Measurements from ENCODE around the gene CNRIP1.
A peak's percentile ranks its signal among the peaks of the same experiment; 100 is the strongest.
"Not testable (repeated sequence)": the region's sequence is repeated elsewhere in the genome, so short reads cannot be mapped to it uniquely, and the experiment has no call there.

The CNRIP1 gene

GRCh38 chr2:68340226-68341061 lies 20.7 kb upstream of the CNRIP1 start:
- DNase-seq, result no peak

GRCh38 chr2:68336192-68336591 lies 16.4 kb upstream of the CNRIP1 start:
- DNase-seq, result no peak

GRCh38 chr2:68333931-68334330 lies 14.2 kb upstream of the CNRIP1 start:
- DNase-seq, result no peak

DNA sequence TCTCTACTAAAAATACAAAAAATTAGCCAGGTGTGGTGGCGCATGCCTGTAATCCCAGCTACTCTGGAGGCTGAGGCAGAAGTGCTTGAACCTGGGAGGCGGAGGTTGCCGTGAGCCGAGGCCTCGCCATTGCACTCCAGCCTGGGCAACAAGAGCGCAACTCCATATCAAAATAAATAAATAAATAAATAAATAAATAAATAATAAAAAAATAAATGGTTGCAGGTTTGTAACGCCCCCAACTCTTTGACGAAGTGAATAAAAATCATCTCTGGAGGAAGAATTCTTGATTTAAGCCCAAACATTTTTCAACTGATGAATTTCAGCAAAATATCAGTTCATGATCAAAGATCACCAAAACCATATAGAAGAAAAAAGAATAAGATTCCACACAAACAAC lies 13.3 kb upstream of the CNRIP1 start:
- DNase-seq, result no peak

GRCh38 chr2:68330691-68331090 lies 10.9 kb upstream of the CNRIP1 start:
- no peak for DNase-seq

- DNase-seq, result no peak
Observed at GRCh38 chr2:68328901-68329300, 9.2 kb upstream of the CNRIP1 start.

GRCh38 chr2:68325056-68325455 lies 5.3 kb upstream of the CNRIP1 start:
- no peak for DNase-seq

GRCh38 chr2:68320118-68320641 lies 431 bp upstream of the CNRIP1 start:
- peak; percentile 48 for DNase-seq

GRCh38 chr2:68318914-68319397 lies 793 bp downstream of the CNRIP1 start:
- DNase-seq, result no peak

DNA sequence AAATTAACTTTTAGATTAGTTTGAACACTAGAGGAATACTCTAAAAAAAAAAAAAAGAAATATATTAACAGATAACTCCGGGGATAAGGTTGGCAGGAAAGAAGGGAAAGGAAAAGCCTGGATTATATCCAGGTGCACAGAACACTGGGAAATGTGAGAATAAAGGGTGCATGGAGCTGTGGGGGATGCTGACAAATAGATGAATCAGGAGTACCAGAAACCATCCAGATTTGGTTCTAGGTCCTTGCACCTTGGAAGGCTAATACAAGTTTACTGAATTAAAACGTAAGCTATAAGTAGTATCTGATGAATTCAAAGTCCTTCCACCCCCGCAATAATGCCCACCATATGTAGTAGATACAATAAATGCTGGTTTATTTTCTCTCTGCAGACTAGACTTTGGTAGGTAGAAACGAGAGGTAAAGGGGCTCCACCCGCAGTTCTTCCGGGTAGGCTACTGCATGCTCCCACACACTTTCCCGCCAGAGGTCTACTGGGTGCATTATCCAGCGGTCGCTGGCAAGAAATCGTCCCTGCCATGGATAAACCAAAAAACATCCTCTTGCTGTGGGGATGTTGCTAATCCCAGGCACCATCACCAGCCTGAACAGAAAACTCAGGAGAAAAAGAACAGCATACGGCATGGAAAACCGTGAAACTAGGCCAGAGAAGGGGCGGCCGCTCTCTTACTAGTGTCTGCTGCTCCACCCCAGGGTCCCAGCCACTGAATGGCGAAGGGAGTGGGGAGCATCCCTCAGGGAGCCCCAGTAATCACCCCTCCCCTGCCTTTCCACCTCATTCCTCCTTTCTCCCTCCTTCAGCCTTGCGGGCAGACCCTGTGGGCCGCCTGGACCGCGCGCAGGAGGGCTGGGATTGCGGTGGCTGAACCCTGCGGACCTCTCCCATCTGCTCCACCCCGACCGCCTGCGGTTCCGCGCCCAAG lies 1.5 kb downstream of the CNRIP1 start:
- DNase-seq, result no peak

- no peak for DNase-seq
Observed at GRCh38 chr2:68316111-68316510, 3.6 kb downstream of the CNRIP1 start.

DNA sequence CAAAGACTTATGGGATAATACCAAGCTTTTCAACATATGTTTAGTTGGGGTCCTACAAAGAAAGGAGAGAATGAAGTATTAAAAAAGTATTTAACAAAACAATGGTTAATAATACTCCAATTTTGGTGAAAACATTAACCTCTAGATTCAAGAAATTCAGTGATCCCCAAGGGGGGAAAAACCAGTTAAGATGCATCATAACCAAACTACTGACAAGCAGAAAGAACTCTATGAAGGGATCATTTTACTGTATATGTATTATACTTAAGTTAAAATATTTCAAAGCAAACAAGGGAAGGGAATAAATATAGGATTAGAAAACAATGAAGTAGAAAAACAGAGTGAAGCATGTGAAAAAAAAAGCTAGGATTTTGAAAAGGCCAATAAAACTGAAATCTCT lies 8.7 kb downstream of the CNRIP1 start:
- DNase-seq, result no peak

DNA sequence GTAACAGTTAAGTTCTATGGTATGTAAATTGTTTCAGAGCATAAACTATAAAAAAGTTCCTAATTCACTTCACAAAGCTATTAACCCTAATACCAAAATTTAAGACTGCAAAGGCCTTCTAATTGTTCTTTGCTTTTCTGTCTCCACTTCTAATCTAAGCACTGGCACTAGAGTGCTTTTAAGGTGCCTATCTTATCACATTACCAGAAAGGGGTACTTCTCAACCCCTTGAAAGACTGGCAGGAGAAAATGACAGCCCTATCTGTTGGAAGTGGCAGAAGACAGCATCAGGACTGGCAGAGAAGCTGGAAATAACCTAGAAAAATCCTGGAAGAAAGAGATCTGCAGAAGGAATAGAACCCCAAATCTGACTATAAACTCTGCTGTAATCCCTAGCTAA lies 10.3 kb downstream of the CNRIP1 start:
- no peak for DNase-seq

- not testable (repeated sequence) for DNase-seq
Observed at GRCh38 chr2:68303902-68304272, 15.9 kb downstream of the CNRIP1 start.

- no peak for DNase-seq
Observed at GRCh38 chr2:68303033-68303901, 16.5 kb downstream of the CNRIP1 start.

GRCh38 chr2:68302281-68302875 lies 17.4 kb downstream of the CNRIP1 start:
- no peak for DNase-seq

GRCh38 chr2:68295516-68295915 lies 24.2 kb downstream of the CNRIP1 start:
- DNase-seq, result no peak

DNA sequence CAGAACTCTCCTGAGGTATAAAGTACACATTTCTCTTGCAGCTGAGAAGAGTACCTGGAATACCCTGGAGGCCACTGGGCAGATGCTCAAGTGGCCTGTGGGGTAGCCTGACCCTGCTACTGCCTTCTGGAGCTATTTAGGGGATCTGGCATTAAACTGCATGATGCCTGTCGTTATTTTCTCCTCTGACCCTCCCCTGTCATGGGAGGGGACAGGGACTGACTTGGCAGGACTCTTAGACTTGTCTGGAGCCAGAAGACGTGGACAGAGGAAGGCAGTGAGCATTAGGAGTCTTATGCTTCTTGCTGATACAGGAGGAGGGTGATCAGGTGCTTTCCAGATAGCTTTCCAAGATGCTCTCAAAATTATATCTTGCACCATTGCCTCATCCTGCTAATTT lies 24.8 kb downstream of the CNRIP1 start:
- DNase-seq, result no peak

DNA sequence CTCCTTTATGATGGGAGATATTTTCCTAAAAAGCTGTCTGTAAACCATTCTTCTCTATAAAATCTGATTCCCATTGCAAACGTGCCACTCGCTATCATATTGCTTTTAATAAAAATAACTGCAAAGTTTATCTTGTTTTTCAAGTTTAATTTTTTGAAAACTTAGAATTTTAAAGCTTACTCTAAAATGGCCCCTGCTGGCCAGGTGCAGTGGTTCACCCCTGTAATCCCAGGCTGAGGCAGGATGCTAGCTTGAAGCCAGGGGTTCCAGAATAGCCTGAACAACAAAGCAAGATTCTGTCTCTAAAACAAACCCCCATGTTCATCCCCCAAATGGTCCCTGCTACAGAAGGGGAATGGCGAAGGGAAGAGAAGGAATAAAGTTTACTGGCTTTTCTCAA lies 25.6 kb downstream of the CNRIP1 start:
- no peak for DNase-seq

- DNase-seq, result no peak
Observed at GRCh38 chr2:68293755-68294154, 26.0 kb downstream of the CNRIP1 start.

GRCh38 chr2:68293024-68293423 lies 26.7 kb downstream of the CNRIP1 start:
- DNase-seq, result no peak

GRCh38 chr2:68292108-68292710 lies 27.5 kb downstream of the CNRIP1 start:
- DNase-seq, result peak; percentile 38

Data from NCI-H2029 treated with DMSO at 0.1 percent for 48 hours (cell line).